Omental fat pad (tissue), 4 donors: ENCODE measurements around the gene ZNF93. TPM values are rescaled to one million over a fixed set of nuclear protein-coding genes. Genes with fewer than 3 reads are reported as not detected.
"Not testable (repeated sequence)": the region's sequence is repeated elsewhere in the genome, so short reads cannot be mapped to it uniquely, and the experiment has no call there.

ENCODE experiments used
- ATAC-seq: fragments of 150-250 bp; one replicate; pipeline ENCODE4 v1.9.1; 2016; ENCODE audit warnings: mild to moderate bottlenecking, moderate library complexity; ENCODE audit not compliant: low FRiP score
- DNase-seq: peaks from one replicate; pipeline ENCODE4 v3.0.0-alpha.2; 2019; ENCODE audit warnings: low spot score
- CTCF ChIP-seq, 3 donors: fragments of 450-650 bp; IDR thresholded peaks; one replicate each; pipeline ENCODE4 v1.5.1; 2016 to 2017; ENCODE audit warnings: antibody characterized with exemption in 3 of 3, mild to moderate bottlenecking in 3 of 3, moderate library complexity in 2 of 3
- total RNA-seq, 4 donors: library from RNA; depleted of rRNA; stranded (reverse); fragments of >200 nt; gene quantifications; one replicate each; pipeline ENCODE4 v1.1.0, GENCODE V29; 2016

ZNF93 gene
- total RNA-seq, 4 donors from 2014 or later: 1.9 to 6.9 (median 4.0) TPM

GRCh38 chr19:19871932-19872331 is 28.8 kb upstream of the ZNF93 start:
- DNase-seq (no peak), ATAC-seq (no peak)
- no peak for TF ChIP-seq CTCF (IDR thresholded peaks at IDR 0.05)

- no peak for TF ChIP-seq CTCF (IDR thresholded peaks at IDR 0.05)
- DNase-seq (no peak), ATAC-seq (no peak)
Measured at GRCh38 chr19:19873381-19873780, 27.4 kb upstream of the ZNF93 start.

- no peak for TF ChIP-seq CTCF (IDR thresholded peaks at IDR 0.05)
- DNase-seq (no peak), ATAC-seq (no peak)
Measured at GRCh38 chr19:19877724-19878123, 23.0 kb upstream of the ZNF93 start.

GRCh38 chr19:19884583-19884982 is 16.2 kb upstream of the ZNF93 start:
- ATAC-seq: no peak
- TF ChIP-seq CTCF (IDR thresholded peaks at IDR 0.05): no peak
- DNase-seq: no peak

GRCh38 chr19:19892055-19892941 is 8.4 kb upstream of the ZNF93 start:
- ATAC-seq, DNase-seq: not testable (repeated sequence)

- DNase-seq: no peak
- no peak for TF ChIP-seq CTCF (IDR thresholded peaks at IDR 0.05)
Measured at GRCh38 chr19:19900139-19900728, 512 bp upstream of the ZNF93 start.

GRCh38 chr19:19907551-19907950 is 6.8 kb downstream of the ZNF93 start:
- not testable (repeated sequence) for DNase-seq, ATAC-seq

More at GRCh38 chr19:19900139-19900728, 512 bp upstream of the ZNF93 start:
- no peak for ATAC-seq

GRCh38 chr19:19909654-19910053 is 8.9 kb downstream of the ZNF93 start:
- DNase-seq (no peak), ATAC-seq (no peak)
- TF ChIP-seq CTCF (IDR thresholded peaks at IDR 0.05): no peak
